Mucosa of gallbladder (tissue), 1 donor: ENCODE results near the gene UNC93A. TPM values are rescaled to one million over a fixed set of nuclear protein-coding genes. Genes with fewer than 3 reads are reported as not detected.
A peak's percentile ranks its signal among the peaks of the same experiment; 100 is the strongest.
"Not testable (repeated sequence)": the region's sequence is repeated elsewhere in the genome, so short reads cannot be mapped to it uniquely, and the experiment has no call there.

Experiments
- DNase-seq: peaks from one replicate; pipeline ENCODE4 v3.0.0-alpha.2; 2020; ENCODE audit warnings: low spot score
- total RNA-seq: library from RNA; stranded (reverse); gene quantifications from one replicate; pipeline ENCODE4 v1.2.1, GENCODE V29; 2021
- donor health status: DM: no; HTN: no; CAD: no.

Gene UNC93A
- total RNA-seq, 1 donor from 2014 or later = 14.3 TPM

DNA sequence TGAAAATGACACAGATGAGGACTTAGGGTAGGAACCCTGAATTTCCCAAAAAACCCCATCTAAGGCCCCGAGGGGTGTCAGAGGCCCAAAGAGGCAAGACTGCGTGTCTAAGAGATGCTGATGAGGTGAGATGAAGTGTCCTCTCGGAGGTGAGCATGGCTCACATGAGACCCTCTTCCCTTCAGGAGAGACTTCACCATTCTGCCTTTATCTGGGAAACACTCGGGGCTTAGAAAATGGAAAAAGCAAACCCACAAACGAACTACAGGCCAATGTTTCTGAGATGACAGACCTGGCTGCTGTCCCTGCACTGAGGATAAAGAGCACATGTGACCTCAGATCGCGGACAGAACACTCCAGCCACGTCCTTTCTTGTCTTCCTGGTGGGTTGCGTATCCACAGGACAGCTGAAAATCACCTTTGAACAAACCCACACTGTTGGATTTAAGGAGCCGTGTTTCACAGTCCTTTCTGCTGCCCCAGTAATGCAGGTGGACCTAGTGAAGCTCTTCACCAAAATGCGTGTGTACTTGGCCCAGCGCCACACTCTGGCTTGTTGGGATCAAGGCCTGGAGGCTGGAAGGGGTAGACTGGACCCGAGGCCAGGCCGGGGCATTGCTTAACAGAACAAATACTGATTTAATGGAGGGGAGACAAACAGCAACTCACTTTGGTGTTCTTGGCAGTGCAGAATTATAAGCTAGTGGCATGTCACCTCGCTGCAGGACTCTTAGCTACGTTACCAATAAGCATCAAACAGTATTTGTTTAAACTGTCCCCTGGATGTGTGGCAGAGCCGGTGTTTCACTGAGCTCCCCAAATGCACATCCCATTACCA lies 18.5 kb downstream of the UNC93A start:
- DNase-seq = not testable (repeated sequence)

DNA sequence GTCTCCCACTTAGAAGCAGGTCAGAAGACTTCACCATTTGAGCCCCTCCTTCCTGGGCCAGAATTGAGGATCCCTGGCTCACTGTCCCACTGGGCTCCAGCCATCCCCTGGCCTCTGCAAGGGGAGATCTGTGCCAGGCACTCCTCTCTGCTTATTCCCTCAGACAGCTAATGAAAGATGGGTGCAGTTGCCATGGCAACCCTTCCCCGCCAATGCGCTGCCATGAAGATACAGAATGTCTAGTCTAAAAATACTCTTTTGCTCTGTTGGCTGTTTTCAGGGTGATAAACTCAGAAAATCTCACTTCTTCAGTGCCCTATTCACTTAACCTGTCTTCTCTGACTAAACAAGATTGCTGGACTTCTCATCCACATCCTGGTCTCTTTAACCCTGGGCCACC lies 20.2 kb downstream of the UNC93A start:
- DNase-seq = no peak

DNA sequence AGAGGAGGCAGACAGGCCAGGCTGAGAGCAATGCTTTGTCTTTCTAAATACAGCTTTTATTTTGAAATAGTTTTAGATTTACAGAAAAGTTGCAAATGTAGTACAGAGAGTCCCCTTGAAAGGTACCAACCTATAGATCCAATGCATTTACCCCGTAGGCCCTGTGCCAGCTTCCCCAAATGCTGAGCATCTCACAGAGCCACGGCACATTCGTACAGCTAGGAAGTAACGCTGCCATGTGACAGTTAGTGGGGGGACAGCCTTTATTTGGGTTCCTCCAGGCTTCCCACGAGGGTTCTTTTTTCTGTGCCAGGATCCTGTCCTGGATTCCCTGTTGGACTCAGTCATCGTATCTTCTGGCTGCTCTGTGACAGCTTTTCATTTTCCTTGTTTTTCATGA lies 20.6 kb downstream of the UNC93A start:
- not testable (repeated sequence) for DNase-seq

DNA sequence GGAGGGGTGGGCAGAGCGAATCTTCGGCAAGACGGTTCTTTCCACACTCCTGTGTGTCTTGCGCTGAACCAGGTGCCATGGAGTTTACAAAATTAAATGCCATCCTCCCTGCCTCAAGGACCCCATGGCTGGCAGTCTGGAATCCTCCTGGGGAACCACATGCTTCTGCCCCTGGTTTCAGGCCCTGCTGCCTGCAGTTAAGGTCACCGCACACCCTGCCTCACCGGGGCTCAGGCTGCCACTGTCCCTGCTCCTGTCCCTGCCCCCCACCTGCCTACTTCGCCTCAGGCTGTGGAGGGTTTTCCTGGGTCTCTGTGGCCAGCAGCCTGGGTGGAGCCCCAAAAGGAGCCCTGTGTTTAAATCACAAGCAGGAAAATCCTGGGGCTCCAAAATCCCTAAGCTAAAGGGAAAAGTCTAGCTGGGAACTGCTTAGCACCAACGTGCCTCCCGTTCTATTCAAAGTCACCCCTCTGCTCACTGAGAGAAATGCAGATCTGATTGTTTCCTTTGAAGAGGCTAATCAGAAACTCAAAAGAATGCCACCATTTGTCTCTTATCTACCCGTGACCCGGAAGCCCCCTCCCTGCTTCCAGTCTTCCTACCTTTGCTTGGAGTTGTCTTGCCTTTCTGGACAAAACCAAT lies 23.2 kb downstream of the UNC93A start:
- no peak for DNase-seq

DNA sequence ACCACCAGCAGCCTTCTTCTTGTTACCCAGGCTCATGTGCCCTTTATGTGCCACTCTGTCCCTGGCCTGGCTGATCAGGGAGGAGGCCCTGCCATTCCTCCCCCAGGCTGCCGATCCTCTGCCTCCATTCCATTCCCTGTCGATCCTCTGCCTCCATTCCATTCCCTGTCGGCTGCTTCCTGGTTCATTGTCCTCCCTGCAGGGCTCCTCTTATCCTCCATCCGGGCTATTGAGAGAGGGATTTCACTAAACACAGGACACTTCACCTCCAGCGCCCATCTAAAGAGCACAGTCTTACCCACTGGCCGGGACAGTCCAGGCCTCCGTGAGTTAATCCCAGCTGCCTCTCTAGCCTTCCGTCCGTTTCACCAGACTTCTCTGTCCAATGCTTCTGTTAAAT lies 26.1 kb downstream of the UNC93A start:
- DNase-seq = no peak

DNA sequence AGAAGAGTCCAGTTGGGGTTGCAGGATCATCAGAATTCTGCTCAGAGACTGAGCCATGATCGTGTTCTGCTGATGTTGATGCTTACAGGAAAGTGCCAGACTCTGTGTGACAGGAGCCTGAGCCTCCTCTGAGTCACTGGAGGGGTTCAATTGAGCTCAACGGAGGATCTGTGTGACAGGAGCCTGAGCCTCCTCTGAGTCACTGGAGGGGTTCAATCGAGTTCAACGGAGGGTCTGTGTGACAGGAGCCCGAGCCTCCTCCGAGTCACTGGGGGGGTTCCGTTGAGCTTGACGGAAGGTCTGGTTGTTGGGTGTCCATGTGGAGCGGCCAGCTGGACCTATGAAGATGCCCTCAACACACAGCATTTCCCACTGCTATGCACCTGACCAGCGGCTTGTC lies 27.2 kb downstream of the UNC93A start:
- not testable (repeated sequence) for DNase-seq

DNA sequence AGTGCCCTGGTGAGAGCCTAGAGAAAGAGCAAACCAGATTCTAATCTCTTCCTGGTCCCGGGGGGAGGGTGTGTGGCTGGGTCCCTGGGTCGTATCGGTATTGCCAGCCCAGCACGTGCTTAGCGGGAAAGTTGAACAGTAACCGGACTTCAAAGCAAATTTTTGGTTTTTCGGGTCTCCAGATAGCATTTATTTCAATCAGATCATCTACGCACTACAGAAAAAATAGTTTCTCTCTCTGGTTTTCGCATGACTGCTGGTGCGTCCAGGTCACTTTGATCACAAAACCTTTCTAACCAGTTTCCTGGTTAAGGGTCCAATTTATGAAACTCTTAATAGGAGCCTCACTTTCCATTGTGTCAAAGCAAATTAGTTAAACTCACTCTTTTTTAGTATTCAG lies 27.7 kb downstream of the UNC93A start:
- DNase-seq = not testable (repeated sequence)

DNA sequence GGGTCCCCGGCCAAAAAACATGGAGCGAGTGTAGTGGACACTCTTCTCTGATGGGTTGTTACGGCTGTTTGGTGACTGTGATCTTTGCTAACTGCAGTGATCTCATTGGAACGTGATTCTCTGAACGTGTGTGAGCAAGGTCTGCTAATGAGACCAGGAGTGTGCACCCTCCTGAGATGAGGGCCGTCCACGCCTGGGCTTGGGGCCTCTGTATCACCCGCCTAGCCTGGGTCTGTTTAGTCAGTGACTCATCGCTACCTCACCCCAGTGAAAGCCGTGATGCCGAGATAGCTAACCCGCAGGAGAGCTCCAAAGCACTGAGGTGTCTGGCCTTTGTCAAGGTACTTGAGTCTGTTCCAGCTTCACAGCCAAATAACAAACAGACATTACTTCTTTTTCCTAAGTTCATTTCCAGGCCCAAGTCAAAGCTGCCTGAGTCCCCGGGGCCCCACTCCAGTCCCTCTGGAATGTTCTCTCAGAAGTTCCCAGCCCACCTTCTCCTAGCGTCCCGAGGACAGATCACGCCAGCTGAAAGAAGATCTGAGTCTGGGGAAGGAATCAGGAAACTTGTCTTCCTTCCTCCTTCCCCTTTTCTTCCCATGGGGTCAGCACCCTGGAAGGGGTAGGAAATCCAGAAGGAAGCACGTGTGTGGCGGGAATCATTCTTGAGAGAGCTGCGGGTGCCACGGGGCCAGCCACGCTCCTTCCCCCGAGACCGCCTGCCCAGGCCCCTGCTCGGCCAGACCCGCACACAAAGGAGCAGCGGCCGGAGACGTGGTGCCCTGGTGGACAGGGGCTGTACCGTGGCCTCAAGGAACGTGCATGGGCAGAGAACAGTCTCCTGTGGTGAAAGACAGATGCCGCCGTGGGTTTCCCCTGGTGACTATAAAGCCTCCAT lies 29.0 kb downstream of the UNC93A start:
- peak; percentile 39 for DNase-seq

DNA sequence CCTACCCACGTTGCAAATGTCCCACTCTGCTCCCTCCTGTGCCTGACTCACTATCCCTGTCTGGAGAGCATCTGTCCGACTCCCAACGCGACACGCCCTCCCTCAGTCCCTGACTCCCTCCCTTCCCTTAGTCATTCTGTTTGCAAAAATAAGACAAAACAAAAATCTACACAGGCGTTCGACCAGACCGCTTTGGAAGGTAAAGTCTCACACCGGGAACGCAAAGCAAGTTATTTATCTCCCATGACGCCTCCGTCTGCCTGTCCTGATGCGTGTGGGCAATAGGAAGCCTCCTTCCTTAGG lies 29.6 kb downstream of the UNC93A start:
- not testable (repeated sequence) for DNase-seq

DNA sequence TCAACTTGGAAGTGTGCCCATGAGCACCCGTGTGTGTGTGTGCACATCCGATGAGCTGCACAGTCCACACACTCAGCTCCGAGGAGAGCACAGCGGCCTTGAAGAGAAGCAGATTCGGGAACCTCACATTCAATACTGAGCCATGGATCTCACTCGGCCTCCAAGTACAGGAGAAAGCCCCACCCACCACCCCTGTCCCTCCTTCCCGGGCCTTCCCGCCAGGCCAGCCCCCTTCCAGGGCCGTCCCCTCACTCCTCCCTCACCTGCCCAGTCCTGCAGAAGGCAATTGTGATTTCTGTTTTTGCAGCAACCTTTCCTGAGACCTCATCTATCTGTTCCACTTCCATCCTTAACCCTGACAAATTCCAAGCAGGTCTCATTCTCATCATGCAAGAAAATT lies 30.1 kb downstream of the UNC93A start:
- DNase-seq = not testable (repeated sequence)

DNA sequence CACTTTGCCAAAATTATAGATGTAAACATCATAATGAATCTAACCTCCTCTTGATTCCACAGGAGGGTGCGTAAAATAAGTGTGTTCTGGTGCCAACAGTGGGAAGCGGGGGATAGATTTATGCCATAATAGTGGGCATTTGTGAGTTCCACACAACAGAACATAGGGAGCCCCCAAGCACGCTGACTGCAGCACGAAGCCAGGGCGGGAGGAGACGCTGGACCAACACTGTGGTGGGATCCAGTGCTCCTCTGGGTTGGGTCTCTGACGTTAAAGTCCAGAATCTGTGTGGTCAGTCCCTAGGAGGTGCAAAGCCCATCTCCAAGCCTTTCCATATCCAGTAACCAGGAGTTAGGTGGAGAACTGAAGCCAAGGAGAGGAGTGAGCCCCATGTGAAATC lies 32.0 kb downstream of the UNC93A start:
- DNase-seq = no peak

DNA sequence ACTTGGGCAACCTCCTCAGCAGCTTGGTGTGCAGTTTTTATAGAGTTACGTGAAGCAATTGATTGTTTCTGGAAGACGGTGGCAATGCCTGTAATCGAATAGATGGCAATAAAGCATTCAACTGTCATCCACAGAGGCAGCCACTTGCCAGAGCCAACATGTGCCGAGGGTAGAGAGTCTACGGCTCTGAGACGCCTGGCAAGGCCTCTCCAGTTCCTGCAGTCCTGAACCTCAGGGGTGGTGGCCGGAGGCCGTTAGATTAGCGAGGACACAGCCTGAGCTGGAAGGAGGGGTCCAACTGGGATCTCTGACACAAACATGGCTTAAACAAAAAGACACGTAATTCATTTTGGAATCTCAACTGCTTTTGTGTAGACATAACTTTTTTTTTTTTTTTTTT lies 33.0 kb downstream of the UNC93A start:
- no peak for DNase-seq

DNA sequence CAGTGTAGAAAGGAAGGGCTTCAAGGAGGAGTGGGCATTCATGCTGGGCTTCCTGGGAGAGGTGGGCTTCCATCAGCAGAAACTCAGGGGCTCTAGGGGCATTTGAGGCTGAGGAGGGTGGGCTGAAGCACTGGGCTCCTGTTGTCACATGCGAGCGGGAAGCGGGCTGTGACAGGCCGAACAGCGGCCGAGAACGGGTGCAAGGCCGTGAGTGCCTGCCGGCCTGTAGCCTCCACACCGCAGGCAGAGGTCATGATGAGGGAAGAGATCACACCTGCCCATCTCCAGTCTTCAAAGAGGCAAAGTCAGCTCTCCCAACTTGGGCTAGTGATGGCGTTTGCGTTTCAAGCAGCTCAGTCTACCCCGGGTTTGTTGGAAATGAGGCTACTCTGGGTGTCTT lies 34.7 kb downstream of the UNC93A start:
- DNase-seq = no peak

DNA sequence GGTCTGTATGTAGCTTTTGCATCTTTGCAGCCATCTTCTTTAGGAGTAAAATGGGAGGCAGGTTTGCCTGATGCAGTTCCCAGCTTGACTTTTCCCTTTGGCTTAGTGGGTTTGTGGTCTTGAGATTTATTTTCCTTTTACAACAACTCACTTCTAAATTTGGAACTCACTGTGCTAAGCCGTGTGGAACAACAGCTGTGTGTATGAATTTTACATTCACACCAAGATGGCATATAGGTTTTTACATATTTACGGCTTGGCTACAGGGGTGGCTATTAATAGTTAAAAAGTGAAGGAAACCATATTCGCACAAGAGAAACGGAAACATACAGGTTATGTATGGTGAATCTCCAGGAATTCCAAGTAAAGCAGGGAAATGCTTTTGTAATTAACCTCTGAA lies 36.3 kb downstream of the UNC93A start:
- DNase-seq = no peak

DNA sequence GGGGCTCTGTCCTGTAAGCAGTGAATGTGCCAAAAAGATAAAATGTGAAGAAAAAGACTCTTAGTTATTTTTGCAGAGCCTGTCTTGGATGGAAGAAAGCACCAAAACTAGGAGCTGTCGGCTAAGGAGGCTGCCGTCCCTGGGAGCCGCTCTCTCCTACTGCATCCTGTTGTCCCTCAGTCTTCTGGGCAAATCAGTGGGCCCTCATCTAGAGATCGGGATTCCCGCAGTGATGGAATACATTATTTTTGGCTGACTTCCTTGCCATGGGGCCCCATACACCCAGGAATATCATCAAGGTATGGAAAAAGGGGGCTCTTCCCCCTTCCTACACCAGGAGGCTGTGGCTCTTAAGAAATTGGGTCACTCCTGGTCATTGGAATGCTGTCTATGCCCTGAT lies 37.0 kb downstream of the UNC93A start:
- no peak for DNase-seq

DNA sequence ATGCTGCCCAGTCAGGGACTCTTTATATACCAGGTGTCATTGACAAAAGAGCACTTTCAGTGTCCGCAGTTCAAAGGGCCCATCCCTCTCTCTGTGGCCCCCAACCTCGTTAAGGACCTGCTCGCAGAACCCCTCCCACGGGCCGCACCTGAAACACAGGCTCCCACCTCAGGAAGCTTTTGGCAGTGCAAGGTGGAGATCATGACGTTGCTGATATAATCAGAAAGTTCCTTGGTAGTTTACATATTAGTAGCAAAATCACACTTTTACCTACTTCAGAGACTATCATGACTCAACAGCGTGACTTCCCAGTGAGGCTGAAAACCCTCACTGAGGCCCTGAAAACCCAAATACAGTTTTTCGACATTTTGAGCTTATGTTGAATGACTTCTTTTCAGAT lies 37.9 kb downstream of the UNC93A start:
- DNase-seq = no peak

DNA sequence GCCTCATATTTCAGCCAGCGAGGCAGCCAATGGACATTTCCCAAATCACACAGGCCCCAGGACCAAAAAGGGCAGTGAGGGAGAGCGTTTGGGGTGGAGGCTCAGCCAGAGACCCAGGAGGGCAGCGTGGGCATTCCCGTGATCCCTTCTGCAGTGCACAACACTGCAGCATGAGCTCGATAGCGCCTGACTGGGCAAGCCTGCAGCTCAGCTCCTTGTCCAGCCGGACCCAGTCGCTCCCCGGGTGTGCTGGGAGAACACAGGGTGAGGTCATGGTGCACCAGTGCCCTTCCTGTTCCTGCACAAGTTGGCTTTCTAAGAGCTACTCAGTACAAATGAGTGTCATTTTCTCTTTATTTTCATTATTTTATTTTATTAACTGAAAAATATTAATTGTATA lies 39.6 kb downstream of the UNC93A start:
- DNase-seq = peak; percentile 54

DNA sequence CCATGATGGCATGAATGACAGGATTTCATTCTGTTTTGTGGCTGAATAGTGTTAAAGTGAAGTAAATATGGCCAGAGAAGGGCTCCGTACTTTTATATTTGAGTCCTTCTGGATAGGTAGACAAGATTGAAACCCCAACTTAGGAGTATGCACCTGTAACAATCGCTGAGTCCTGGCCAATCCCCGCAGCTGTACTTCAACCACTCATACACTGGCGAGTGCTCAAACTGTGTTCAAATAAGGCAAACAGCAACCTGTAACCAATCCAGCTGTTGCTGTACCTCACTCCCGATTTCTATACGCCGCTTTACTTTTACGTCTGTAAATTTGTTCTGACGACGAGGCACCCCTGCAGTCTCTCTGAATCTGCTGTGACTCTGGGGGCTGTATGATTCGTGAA lies 40.5 kb downstream of the UNC93A start:
- DNase-seq = no peak

DNA sequence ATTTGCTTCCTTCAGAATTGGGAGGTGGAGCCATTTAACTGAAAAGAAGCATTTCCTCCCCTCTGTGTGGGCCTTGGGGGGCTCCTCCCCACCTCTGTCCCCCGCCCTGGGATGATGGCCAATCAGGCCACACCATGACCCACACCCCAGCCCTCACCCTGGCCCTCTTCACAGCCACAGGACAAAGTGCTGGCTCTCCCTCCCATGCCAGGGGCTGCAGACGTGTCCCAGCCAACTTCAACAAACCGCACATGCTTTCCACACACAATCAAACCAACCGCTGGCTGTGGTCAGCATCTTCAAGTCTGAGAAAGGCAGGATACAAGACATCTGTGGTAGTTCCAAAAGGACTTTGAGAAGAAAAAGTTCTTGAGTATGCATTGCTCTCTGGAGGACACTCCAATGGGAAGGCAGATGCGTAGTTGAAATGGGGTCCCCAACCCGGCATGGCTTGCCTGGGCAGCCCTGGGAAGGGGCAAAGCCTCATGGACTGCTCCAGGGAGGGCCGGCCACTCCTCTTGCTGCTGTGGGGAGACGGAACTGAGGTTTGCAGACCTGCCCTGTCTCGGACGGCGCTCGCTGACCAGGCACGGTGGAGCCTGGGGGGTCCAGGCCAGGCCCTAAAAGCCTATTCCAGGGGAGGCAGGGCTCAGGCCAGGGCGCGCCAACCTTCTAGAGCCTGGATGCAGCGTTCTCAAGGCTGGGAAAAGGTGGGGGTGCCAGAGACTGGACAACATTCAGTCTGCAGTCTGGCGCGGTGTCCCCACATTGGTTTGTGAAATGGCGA lies 45.9 kb downstream of the UNC93A start:
- DNase-seq = no peak

DNA sequence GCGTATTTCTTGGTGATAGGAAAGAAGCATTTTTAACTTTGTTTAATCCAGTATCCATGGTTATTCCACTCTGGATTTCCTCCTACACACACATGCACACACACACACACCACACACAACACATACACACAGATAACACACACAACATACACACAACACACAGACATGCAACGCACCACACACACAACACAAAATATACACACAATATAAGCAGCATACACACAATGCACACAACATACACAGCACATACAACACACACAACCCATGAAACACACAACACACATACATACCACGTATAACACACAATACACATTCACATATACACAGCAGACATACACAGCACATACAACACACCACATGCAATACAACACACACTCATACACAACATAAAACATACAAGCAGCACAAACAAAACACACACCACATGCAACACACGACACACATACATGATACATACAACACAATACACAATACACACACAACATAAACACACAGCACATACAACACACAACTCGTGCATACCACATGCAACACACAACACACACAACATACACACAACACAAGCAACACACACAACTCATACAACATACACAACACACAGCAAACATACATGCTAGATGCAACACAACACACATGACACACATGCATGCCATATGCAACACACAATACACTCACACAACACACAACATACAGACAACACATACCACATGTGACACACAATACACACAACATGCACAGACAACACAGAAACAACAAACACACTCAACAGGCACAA lies 46.7 kb downstream of the UNC93A start:
- DNase-seq = no peak

DNA sequence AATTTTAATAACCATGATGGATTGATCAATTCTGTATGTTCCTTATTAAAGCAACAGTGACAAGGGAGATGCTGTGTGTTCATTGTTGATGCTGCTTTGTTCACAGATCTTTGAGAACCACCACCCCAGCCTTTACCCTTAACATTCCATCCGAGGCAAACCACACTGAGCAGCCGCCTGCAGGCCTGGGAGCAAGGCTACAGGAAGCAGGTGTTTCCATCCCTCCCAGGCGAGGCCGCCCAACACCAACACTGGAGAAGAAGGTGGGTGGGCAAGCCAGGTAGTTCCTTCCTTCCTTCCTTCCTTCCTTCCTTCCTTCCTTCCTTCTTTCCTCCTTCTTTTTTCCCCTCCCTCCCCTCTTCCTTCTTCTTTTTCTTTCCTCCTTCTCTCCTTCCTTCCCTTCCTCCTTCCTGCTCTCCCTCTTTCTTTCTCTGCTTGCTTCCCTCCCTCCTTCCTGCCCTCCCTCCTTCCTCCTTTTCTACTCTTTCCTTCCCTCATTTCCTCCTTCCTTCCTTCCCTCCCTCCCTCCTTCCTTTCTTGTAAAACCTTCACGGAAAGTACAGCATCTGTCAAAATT lies 47.5 kb downstream of the UNC93A start:
- DNase-seq = no peak
